HEK293T (cell line): ENCODE data around the gene PDCD7.

Experiments
- HDGF ChIP-seq: fragments of 450-650 bp; IDR thresholded peaks from 2 replicates; pipeline ENCODE4 v1.6.1; 2017; ENCODE audit warnings: antibody characterized with exemption, borderline replicate concordance
- SUZ12 ChIP-seq: fragments of 450-650 bp; IDR thresholded peaks from 2 replicates; pipeline ENCODE4 v1.6.1; 2016; ENCODE audit warnings: mild to moderate bottlenecking

DNA sequence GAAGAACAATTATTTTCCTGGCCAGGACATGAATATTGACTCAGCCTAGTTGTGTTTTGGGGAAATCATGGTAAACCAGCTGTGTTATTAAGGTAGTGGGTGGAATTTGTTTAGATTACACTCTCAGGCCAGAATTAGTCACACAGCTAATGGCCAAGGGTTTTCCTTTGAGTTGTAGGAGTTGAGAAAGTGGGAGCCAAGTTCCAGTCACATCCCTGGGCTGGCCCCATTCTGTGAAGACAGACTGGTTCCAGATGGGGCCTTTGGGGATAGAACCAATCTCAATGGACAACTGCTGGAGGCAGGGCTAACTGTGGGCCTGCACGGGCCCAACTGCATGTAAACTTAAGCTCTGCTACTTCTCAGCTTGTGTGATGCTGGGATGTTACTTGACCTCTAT, 64.4 kb downstream of the PDCD7 start:
- TF ChIP-seq SUZ12 = no peak
- no peak for TF ChIP-seq HDGF
